Esophagus muscularis mucosa (tissue), 4 donors: Measurements from ENCODE around the gene ZMYND19. TPM values are rescaled to one million over a fixed set of nuclear protein-coding genes. Genes with fewer than 3 reads are reported as not detected.

Experiments
- DNase-seq: peaks from one replicate; pipeline ENCODE4 v3.0.0-alpha.2; 2017; ENCODE audit errors: extremely low spot score
- H3K27ac ChIP-seq, 4 donors: fragments of 200-600 bp; sonication (generic); replicated peaks in 1 of 4; 1 replicate in 3 of 4; 2 replicates in 1 of 4; pipeline ENCODE4 v1.5.1; 2016 to 2019; ENCODE audit warnings: mild to moderate bottlenecking in 1 of 4
- H3K27me3 ChIP-seq, 4 donors: fragments of 200-600 bp; sonication (generic); one replicate each; pipeline versions ENCODE4 v1.5.1 to v1.6.0; 2016 to 2019
- H3K36me3 ChIP-seq, 4 donors: fragments of 200-600 bp; sonication (generic); one replicate each; pipeline ENCODE4 v1.5.1; 2016 to 2019
- H3K4me1 ChIP-seq, 4 donors: fragments of 200-600 bp; sonication (generic); one replicate each; pipeline ENCODE4 v1.5.1; 2016 to 2019
- H3K4me3 ChIP-seq, 4 donors: fragments of 200-600 bp; sonication (generic); 1 replicate in 2 of 4; 2 replicates in 2 of 4; pipeline ENCODE4 v1.5.1; 2016 to 2019; ENCODE audit warnings: mild to moderate bottlenecking in 4 of 4, moderate library complexity in 1 of 4
- H3K9me3 ChIP-seq, 4 donors: fragments of 200-600 bp; sonication (generic); 1 replicate in 3 of 4; 2 replicates in 1 of 4; pipeline ENCODE4 v1.5.1; 2016 to 2019
- CTCF ChIP-seq, 3 experiments: fragments of 200-600 bp in 2 of 3; fragments of 450-650 bp in 1 of 3; sonication (generic) in 2 of 3; IDR thresholded peaks; one replicate each; pipeline ENCODE4 v1.5.1; 2017 to 2019; ENCODE audit warnings: antibody characterized with exemption in 3 of 3, mild to moderate bottlenecking in 2 of 3, moderate library complexity in 1 of 3
- EP300 ChIP-seq: sonication (generic); formaldehyde crosslinking; IDR thresholded peaks from one replicate; pipeline ENCODE4 v1.6.1; 2017; ENCODE audit warnings: antibody characterized with exemption
- POLR2A ChIP-seq: fragments of 450-650 bp; IDR thresholded peaks from one replicate; pipeline ENCODE4 v1.6.1; 2017; ENCODE audit warnings: antibody characterized with exemption, moderate library complexity, mild to moderate bottlenecking, low read depth
- POLR2AphosphoS5 ChIP-seq, 2 donors: sonication (generic); formaldehyde crosslinking; IDR thresholded peaks; one replicate each; pipeline ENCODE4 v1.6.1; 2017; ENCODE audit warnings: antibody characterized with exemption in 2 of 2
- WGBS: methylation state at CpG from one replicate; pipeline ENCODE4 v1.1.5; 2018; 5-methylcytosine and 5-hydroxymethylcytosine counted together
- intact Hi-C: fragments of 100-400 bp; cut with DNase I; formaldehyde crosslinking; loops from one replicate; pipeline ENCODE4 v1.15.1; 2023
- total RNA-seq, 4 donors: library from RNA; depleted of rRNA; stranded (reverse); fragments of >200 nt; gene quantifications; one replicate each; pipeline versions ENCODE4 v1.1.0 to v1.2.1, GENCODE V29; 2016

The ZMYND19 gene
- total RNA-seq, 4 donors from 2014 or later, result 10.4 to 18.3 (median 13.7) TPM

- no peak for DNase-seq
- intact Hi-C loops, result no loop called here
- Histone ChIP-seq H3K9me3 (no peaks in the 10 kb centered on the region), H3K4me3 (no peak overlapping the region), H3K36me3 (peaks cover 8 to 61% (median 46%) of the 10 kb centered on the region in 4 donors), H3K4me1 (peaks cover 35 to 54% (median 44%) of the 10 kb centered on the region in 4 donors), H3K27me3 (no peaks in the 10 kb centered on the region), H3K27ac (no peak overlapping the region)
- WGBS, result 92% methylated on average over 16 of the region's 23 CpGs
- TF ChIP-seq POLR2AphosphoS5 (IDR thresholded peaks at IDR 0.05), result no peak
- no peak for TF ChIP-seq POLR2A
- no peak for TF ChIP-seq CTCF (IDR thresholded peaks at IDR 0.05)
- TF ChIP-seq EP300, result no peak
These were observed 9.9 kb downstream of the ZMYND19 start for GRCh38 chr9:137580209-137580953.

GRCh38 chr9:137579259-137579604 lies 11.1 kb downstream of the ZMYND19 start:
- H3K27me3 ChIP-seq, result no peaks in the 10 kb centered on the region
- TF ChIP-seq POLR2AphosphoS5 (IDR thresholded peaks at IDR 0.05) (no peak), POLR2A (no peak), EP300 (no peak), CTCF (IDR thresholded peaks at IDR 0.05) (no peak)
- H3K4me3 ChIP-seq, result peak overlapping the region; percentile 84 to 98 (median 91)
- intact Hi-C loops, result no loop called here
- peaks cover 39 to 61% (median 51%) of the 10 kb centered on the region in 4 donors for H3K4me1 ChIP-seq
- DNase-seq, result no peak
- 37% methylated on average over 10 of the region's 19 CpGs for WGBS
- no peaks in the 10 kb centered on the region for H3K9me3 ChIP-seq
- H3K36me3 ChIP-seq, result peaks cover 12 to 61% (median 50%) of the 10 kb centered on the region in 4 donors
- peak overlapping the region; percentile 83 to 90 (median 86) for H3K27ac ChIP-seq

DNA sequence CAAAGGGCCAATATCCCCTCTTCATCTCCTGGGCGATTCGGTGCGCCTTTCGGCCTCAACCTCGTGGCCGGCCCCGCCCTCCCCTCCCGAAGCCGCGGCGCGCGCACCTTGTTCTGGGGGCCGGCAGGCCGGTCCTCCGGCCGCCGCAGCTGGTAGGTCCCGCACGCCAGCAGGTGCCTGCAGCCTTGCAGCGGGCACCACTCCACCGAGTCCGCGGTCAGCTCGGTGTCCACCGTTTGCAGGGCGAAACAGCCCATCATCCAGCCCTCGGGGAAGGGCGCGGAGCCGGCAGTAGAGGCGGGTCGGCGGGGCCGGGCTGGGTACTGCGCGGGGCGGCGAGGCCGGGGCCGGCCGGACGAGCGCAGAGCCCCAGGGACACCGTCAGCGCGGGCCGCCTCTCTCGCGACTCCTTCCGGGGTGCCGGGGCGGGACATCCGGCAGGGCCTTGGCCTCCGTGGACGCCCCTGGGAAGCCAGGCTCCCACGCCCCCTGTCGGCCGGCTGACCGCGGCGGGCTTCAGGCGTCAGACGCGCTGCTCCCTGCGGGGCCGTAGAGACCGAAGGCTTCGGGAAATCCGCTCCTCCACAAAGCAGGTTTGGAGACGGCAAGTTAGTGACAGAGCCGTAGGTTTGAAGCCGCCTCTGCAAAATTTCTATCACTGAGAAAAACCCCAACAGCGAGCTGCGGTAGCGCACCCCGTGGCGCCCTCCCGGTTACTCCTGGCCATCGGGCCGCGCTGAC lies 11.6 kb downstream of the ZMYND19 start, which contains the start of gene DPH7:
TSS of gene DPH7 (minus strand) at position 408 of the 741 bp plus-strand sequence. CDS start at position 260, 148 bp downstream.
- Histone ChIP-seq H3K27me3 (no peaks in the 10 kb centered on the region), H3K36me3 (peaks cover 18 to 61% (median 51%) of the 10 kb centered on the region in 4 donors), H3K4me1 (peaks cover 39 to 61% (median 51%) of the 10 kb centered on the region in 4 donors), H3K27ac (peak within 1 kb of the TSS; percentile 83 to 90 (median 86)), H3K4me3 (peak within 1 kb of the TSS; percentile 84 to 98 (median 91)), H3K9me3 (no peaks in the 10 kb centered on the region)
- intact Hi-C loops, result no loop called here
- peak; percentile 81 to 86 for TF ChIP-seq POLR2AphosphoS5 (IDR thresholded peaks at IDR 0.05)
- TF ChIP-seq POLR2A, result peak; percentile 33
- TF ChIP-seq EP300, result no peak
- peak; percentile 94 to 97 (median 95) for TF ChIP-seq CTCF (IDR thresholded peaks at IDR 0.05)
- WGBS, result 2% methylated on average over 9 of the region's 82 CpGs
- DNase-seq, result peak; percentile 97

- DNase-seq, result no peak
- Histone ChIP-seq H3K27me3 (no peaks in the 10 kb centered on the region), H3K27ac (no peak overlapping the region), H3K9me3 (no peaks in the 10 kb centered on the region), H3K36me3 (peaks cover 24 to 60% (median 44%) of the 10 kb centered on the region in 4 donors), H3K4me3 (no peak overlapping the region), H3K4me1 (peaks cover 39 to 56% (median 50%) of the 10 kb centered on the region in 4 donors)
- WGBS, result 75% methylated on average over 10 of the region's 12 CpGs
- intact Hi-C loops, result no loop called here
- TF ChIP-seq POLR2AphosphoS5 (IDR thresholded peaks at IDR 0.05), result no peak
- TF ChIP-seq CTCF (IDR thresholded peaks at IDR 0.05), result no peak
- TF ChIP-seq POLR2A, result no peak
- no peak for TF ChIP-seq EP300
These were observed 14.4 kb downstream of the ZMYND19 start for GRCh38 chr9:137575716-137576411.
